NCI-H1417 (cell line): Measurements from ENCODE around the gene OXCT1.
A peak's percentile ranks its signal among the peaks of the same experiment; 100 is the strongest.
"Not testable (repeated sequence)": the region's sequence is repeated elsewhere in the genome, so short reads cannot be mapped to it uniquely, and the experiment has no call there.

ENCODE experiments used
- DNase-seq, 3 experiments: peaks; one replicate each; lab custom pipeline; 2025; lab: John Stamatoyannopoulos, UW

Gene OXCT1

DNA sequence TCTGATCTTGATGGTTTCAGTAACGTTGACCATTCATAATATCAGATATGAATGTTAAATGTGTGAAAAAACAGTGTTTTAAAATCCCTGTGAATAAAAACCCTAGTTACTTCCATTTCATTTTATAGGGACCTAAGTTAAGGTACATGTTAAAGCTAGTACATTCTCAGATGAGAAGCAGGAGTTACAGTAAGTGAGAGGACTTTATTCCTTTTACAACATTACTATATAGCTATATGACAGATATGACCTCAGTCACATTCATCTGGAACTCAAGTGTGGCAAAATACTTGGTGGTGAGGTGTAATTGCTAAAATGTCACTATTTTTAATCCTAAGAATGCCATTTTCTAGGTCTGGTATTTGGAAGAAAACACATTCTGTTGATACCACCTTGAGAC is 96.4 kb downstream of the OXCT1 start:
- no peak for DNase-seq

- peak in 1 of 3 experiments; percentile 10 for DNase-seq
Measured at GRCh38 chr5:41772785-41773442, 97.3 kb downstream of the OXCT1 start.

DNA sequence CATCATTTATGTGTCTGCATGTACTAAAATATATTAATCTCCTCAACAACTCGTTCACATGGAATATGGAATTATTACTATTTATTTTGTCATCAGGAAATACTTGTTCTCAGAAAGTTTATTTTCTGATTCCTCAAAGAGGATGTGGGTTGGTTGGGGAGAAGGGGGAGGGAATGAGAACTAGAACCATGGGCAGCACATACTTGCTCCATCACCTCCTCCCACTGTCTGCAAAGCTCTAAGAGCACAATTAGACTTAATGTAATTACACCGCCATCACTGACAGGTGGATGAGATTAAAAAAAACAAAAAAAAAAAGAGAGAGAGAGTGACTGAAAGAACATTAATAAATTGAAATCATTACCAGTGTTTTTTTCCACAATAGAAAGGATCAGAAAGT is 98.2 kb downstream of the OXCT1 start:
- DNase-seq = peak in 2 of 3 experiments; percentile 28 to 75

DNA sequence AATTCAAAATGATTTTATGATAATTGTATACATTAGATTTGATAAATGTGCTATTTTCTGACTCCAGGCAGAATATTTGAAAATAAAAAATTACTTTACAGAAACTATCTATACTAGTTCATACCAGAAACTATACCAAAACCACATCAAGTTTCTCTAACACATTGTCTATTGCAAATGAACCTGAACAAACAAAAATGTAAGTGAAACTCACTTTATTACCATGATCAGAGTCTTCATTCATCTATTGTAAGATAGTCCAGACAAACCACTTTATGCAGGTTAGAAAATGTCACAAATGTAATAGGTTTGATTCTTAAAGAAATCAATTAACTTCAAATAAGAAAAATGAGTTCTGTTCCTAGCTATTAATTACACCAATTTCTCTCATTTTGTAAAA is 99.4 kb downstream of the OXCT1 start:
- DNase-seq = no peak

GRCh38 chr5:41768692-41769091 is 101.5 kb downstream of the OXCT1 start:
- DNase-seq = no peak

DNA sequence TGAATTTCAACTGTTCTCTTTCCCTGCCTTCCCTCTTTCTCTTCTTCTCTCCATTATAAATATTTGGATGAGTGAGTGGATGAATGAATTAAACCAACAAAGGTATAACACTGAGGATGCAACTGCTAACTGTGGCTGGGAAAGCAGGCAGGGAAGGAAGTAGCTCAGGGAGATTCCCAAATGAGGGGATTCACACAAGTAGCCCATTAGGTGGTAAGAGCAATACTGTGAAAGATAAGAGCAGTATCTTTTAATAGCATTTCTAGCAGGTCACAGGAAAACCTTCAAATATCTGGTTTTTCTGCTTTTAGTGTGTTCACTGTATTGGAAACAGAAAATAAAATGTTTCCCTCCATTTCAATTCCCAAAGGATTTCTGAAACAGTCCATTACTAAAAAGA is 105.6 kb downstream of the OXCT1 start:
- no peak for DNase-seq

DNA sequence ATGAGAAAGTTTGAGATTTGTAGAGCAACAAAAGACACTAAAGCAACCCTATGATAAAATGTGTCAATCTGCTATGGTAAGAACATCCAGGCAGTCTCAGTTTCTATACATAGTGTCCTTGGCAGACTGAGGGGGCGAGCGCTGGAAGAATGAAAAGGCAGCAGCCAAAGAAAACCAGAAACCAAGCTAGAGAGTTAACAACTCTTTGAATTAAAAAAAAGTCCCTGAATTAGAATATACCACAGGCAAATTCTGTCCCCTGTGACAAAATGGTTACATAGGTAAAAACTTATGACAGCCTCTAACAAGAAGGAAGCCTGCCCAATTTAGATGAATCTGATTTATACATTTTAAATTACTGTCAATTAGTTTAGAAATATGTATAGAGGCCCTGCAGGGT is 106.7 kb downstream of the OXCT1 start:
- DNase-seq = no peak

DNA sequence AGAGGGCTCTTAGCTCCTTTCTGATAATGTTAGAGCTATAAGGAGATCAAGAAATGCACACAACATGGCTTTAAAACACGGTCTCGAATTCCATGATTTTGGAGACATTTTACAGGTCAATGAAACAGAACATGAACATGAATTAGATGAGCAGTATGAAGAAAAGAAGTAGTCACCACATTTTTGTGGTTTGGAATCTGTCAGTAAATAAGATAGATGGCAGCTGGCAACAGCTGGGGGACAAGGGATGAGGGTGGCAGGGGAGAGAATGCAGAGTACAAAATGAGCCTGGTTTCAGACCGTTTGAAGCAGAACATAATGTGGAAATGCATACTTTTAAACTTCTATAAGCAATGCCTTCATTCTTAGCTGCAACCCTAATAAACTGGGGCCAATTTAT is 107.1 kb downstream of the OXCT1 start:
- DNase-seq = no peak

GRCh38 chr5:41762426-41762825 is 107.8 kb downstream of the OXCT1 start:
- DNase-seq = no peak

DNA sequence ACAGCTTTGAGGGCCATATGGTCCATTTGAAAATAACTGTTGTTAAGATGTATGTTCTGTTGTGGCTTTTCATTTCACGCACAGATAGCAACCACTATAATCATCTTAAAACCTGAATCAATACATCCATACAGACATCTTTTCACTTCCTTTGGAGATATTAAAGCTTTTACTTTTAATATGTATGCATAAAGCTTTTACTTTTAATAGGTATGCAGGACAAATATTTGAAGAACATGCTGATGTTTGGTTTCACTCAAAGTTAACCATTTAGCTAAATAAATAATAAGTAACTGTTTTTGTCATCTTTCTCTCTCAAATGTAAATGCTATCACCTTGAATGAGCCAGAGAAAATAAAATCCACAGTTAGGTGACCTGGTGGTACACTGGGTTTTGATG is 108.6 kb downstream of the OXCT1 start:
- DNase-seq = no peak

DNA sequence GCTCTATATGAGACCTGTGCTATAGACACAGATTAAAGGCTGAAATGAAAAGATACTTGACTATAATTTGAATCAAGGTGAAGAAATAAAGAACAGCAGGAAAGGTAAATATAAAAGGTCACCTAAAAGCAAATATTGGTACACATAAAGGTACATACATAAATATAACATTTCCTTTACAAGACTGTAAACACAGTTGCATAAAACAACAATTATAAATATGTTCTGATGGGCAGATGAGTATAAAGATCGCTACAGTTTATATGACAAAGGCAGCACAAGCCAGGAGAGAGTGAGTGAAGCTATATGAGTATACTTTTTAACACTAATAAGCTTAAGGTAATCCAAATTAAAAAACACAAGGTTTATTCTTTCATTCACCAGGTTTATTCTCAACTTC is 114.5 kb downstream of the OXCT1 start:
- peak in 1 of 3 experiments; percentile 16 for DNase-seq

GRCh38 chr5:41754857-41755256 is 115.4 kb downstream of the OXCT1 start:
- peak in 1 of 3 experiments; percentile 9 for DNase-seq

- DNase-seq = no peak
Measured at GRCh38 chr5:41751867-41752266, 118.4 kb downstream of the OXCT1 start.

DNA sequence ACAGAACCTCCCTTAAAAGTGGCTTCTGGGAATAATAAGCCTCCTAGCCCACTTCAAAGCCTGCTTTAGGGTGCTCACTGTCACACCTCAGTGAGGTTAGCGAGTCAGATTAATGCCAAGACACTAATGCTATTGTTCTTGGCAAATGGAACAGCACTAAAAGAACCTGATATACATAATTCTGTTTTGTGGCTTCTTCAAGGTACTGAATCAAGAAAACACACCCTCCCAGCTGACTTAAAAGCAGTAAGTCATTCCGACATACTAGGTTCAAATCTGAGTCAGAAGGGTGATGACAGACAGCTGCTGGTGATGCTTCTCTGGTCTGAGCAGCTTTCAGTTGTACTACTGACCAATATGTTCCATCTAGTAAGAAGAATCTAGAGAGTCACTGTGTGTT is 121.6 kb downstream of the OXCT1 start:
- DNase-seq = no peak

- DNase-seq = no peak
Measured at GRCh38 chr5:41747708-41748107, 122.5 kb downstream of the OXCT1 start.

- peak; percentile 12 to 59 (median 31) for DNase-seq
Measured at GRCh38 chr5:41747301-41747700, 122.9 kb downstream of the OXCT1 start.

DNA sequence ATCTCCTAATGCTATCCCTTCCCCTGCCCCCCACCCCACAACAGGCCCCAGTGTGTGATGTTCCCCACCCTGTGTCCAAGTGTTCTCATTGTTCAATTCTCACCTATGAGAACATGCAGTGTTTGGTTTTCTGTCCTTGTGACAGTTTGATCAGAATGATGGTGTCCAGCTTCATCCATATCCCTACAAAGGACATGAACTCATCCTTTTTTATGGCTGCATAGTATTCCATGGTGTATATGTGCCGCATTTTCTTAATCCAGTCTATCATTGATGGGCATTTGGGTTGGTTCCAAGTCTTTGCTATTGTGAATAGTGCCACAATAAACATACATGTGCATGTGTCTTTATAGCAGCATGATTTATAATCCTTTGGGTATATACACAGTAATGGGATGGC is 127.6 kb downstream of the OXCT1 start:
- not testable (repeated sequence) for DNase-seq

- DNase-seq = no peak
Measured at GRCh38 chr5:41738710-41739354, 131.4 kb downstream of the OXCT1 start.

DNA sequence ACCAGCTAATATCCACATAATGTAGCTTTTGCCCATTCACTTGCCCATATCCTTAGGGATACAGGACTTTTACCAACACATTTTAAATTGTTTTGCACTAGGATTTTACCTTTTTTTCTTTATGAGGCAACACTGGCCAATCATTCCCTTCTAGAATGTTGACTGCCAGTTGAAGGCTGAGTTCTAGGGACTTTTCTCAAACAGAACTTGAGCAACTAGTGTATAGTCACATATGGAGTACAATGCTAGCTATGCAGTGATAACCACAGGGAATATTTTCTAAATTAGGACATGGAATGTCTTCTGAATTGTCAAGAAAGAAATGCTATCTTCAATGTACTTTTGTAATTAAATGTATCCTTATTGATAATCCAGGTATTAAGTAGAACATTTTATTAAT is 133.6 kb downstream of the OXCT1 start:
- no peak for DNase-seq

- DNase-seq = no peak
Measured at GRCh38 chr5:41735213-41735612, 135.0 kb downstream of the OXCT1 start.

DNA sequence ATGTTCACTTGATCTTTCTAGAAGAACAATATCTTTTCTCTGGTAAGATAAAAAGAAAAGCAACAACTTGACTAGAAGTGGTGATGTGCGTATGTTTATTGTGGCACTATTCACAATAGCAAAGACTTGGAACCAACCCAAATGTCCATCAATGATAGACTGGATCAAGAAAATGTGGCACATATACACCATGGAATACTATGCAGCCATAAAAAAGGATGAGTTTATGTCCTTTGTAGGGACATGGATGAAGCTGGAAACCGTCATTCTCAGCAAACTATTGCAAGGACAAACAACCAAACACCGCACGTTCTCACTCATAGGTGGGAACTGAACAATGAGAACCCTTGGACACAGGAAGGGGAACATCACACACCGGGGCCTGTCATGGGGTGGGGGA is 140.8 kb downstream of the OXCT1 start:
- DNase-seq = not testable (repeated sequence)

DNA sequence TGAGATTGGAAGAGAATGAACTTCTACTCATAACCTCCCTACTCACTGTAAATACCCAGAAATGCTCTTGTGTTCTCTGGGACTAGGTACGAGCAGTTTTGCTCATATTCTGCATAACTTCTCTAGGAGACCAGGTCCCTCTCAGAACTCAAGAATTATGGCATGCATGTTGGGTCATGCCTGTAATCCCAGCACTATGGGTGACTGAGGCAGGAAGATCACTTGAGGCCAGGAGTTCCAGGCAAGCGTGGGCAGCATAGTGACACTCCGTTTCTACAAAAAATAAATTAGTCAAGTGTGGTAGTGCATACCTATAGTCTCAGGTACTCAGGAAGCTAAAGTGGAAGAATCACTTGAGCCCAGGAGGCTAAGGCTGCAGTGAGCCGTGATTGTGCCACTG is 141.9 kb downstream of the OXCT1 start:
- DNase-seq = no peak

- no peak for DNase-seq
Measured at GRCh38 chr5:41722359-41722950, 147.8 kb downstream of the OXCT1 start.

DNA sequence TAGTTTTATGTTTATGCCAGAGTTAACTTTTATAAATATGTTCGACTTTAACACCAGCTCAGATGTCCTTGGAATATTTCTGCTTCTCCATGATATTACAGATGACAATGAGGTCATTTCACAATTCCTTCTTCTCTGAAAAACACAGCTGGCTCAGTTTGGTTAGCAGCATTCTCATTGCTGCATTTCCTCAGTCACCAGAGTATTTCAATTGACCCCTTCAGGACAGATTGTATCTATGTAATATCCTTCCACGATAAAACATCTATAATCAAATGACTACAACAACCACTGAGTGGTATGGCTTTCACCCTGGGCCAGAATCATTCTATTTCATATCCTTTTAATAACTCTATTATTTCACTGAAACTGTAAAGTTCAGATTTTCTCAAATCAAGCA is 148.7 kb downstream of the OXCT1 start:
- no peak for DNase-seq
